Measurements from ENCODE around the gene RAD51B.
A peak's percentile ranks its signal among the peaks of the same experiment; 100 is the strongest.
"Not testable (repeated sequence)": the region's sequence is repeated elsewhere in the genome, so short reads cannot be mapped to it uniquely, and the experiment has no call there.

Gene RAD51B

GRCh38 chr14:67819563-67820421 lies at the start of gene RAD51B:
Gene RAD51B, plus strand, starts transcription at chr14:67819779.
- DNase-seq = peak; percentile 35

- DNase-seq = no peak
Measured at GRCh38 chr14:67773844-67774377, 45.7 kb upstream of the RAD51B start.

GRCh38 chr14:67776653-67777322 lies 42.8 kb upstream of the RAD51B start:
- no peak for DNase-seq

GRCh38 chr14:67778792-67779191 lies 40.8 kb upstream of the RAD51B start:
- no peak for DNase-seq

- DNase-seq = no peak
Measured at GRCh38 chr14:67782090-67782489, 37.5 kb upstream of the RAD51B start.

- no peak for DNase-seq
Measured at GRCh38 chr14:67784244-67784823, 35.2 kb upstream of the RAD51B start.

- DNase-seq = no peak
Measured at GRCh38 chr14:67785270-67786109, 34.1 kb upstream of the RAD51B start.

GRCh38 chr14:67787673-67788072 lies 31.9 kb upstream of the RAD51B start:
- no peak for DNase-seq

GRCh38 chr14:67798731-67799130 lies 20.8 kb upstream of the RAD51B start:
- DNase-seq = no peak

GRCh38 chr14:67800743-67801142 lies 18.8 kb upstream of the RAD51B start:
- no peak for DNase-seq

GRCh38 chr14:67806246-67806645 lies 13.3 kb upstream of the RAD51B start:
- no peak for DNase-seq

GRCh38 chr14:67814821-67815220 lies 4.8 kb upstream of the RAD51B start:
- no peak for DNase-seq

- DNase-seq = no peak
Measured at GRCh38 chr14:67815573-67816225, 3.9 kb upstream of the RAD51B start.

GRCh38 chr14:67816326-67817002 lies 3.1 kb upstream of the RAD51B start, which contains the start of gene ZFYVE26:
Gene ZFYVE26, minus strand, starts transcription at chr14:67816590. Its CDS starts 627 bp downstream, at chr14:67815963.
- peak; percentile 79 for DNase-seq

GRCh38 chr14:67817750-67818438 lies 1.7 kb upstream of the RAD51B start:
- no peak for DNase-seq

GRCh38 chr14:67818476-67818875 lies 1.1 kb upstream of the RAD51B start:
- DNase-seq = not testable (repeated sequence)

- DNase-seq = peak; percentile 35
Measured at GRCh38 chr14:67820428-67820971, 921 bp downstream of the RAD51B start.

- DNase-seq = no peak
Measured at GRCh38 chr14:67821121-67821520, 1.5 kb downstream of the RAD51B start.

- DNase-seq = no peak
Measured at GRCh38 chr14:67831113-67831512, 11.5 kb downstream of the RAD51B start.

GRCh38 chr14:67833403-67833802 lies 13.8 kb downstream of the RAD51B start:
- no peak for DNase-seq
